ENCODE results near the gene DBX1.

Gene DBX1

DNA sequence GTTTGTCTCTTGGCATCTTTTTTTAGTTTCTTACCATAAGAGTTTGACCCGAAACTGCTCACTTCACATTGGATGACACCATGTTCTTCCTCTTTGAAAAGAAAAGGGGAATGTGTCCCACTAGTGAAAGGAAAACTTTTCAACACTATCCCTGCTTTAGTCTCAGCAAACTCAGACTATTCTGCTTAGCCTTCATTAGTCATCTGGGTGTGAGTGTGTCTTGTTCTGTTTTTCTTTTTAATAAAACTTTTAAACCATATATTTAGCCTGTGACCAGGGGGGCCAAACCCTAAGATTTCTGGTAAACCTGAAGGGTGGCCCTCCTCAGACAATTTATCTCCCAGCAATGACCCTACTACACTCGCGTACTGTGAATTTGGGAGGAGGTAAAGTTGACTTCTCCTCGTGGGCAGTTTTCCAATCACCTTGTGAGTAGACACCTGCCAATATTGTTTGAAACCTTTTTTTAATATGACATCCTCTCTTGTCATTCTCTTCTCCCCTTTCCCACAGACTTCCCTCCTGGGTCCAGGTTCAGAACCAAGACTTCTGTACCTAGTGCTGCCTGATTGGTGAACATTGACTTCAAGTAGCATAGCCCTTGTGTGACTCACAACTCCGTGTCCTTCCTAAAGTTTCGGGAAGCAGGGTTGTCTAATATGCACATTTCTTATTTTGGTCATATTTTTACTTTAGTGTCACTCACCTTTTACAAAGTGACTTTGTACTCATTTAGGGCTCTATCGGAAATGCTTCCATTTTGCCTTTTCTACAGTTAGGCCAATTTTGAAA lies 39.9 kb downstream of the DBX1 start:
- no peak for DNase-seq

DNA sequence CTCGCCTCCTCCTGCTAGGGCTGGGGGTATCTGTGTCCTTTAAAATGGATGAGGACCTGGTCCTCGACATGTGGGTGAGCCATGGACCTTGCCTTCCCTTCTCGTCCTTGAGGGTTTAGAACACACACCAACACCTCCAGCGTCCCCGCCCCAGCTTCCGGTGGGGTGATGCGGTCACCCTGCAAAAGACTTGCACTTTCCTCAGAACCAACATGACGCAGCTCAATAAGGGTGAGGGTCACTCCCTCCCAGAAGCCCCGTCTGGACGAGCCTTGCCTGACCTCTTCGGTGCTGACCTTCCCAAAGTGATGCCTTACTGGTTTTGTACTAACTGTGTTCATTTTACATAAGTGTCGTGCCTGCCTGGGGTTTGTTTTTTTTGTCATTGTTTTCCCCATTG lies 41.0 kb downstream of the DBX1 start:
- no peak for DNase-seq

- no peak for DNase-seq
These were observed 42.1 kb downstream of the DBX1 start for GRCh38 chr11:20118209-20118608.

DNA sequence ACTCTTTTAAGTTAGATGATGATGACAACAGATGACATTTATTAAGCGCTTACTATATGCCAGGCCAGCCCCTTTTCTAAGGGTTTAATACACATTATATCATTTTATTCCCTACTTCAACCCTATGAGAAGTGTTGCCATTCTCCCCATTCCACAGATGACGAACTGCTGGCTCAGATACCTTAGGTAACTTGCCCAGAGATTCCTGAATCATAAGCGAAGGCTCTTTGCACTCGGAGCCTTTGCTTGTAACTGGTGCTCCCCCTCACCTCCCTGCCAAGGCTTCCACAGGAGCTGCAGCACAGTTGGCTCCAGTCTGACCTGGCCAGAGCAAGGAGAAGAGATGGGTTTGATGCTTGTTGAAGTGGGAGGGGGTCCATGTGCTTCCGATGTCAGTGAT lies 43.0 kb downstream of the DBX1 start:
- no peak for DNase-seq

DNA sequence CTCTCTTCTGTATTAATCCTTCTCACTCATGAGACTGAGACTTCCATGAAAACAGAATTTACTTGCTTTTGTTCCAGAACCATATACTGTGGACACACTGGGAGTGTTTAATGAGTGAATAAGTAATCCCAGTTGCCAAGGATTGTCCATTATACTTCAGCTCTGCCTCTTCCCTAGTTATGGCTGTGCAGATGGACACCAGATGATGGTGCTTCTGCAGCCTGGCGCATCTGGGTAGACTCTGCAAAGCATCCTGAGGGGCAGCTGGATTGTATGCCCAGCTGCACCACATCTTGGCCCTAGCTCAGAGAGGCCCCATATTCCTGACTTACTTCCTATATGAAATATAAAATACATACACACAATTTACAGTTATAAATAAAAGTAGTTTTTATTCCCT lies 43.5 kb downstream of the DBX1 start:
- DNase-seq, result no peak

GRCh38 chr11:20114588-20114987 lies 45.7 kb downstream of the DBX1 start:
- DNase-seq, result no peak

DNA sequence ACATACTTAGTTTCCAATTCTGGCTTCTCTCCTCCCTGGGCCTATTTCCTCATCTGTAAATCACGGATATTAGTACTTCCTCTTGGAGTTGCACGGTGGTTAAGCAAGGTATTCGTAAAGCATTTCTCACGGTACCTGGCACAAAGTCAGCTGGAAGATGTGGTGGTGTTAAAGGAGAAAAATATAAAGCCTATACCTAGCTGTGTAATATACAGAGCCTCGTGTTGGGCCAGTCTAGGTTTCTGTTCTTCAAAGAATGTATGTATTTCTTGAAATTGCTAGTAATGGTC lies 47.2 kb downstream of the DBX1 start:
- no peak for DNase-seq

DNA sequence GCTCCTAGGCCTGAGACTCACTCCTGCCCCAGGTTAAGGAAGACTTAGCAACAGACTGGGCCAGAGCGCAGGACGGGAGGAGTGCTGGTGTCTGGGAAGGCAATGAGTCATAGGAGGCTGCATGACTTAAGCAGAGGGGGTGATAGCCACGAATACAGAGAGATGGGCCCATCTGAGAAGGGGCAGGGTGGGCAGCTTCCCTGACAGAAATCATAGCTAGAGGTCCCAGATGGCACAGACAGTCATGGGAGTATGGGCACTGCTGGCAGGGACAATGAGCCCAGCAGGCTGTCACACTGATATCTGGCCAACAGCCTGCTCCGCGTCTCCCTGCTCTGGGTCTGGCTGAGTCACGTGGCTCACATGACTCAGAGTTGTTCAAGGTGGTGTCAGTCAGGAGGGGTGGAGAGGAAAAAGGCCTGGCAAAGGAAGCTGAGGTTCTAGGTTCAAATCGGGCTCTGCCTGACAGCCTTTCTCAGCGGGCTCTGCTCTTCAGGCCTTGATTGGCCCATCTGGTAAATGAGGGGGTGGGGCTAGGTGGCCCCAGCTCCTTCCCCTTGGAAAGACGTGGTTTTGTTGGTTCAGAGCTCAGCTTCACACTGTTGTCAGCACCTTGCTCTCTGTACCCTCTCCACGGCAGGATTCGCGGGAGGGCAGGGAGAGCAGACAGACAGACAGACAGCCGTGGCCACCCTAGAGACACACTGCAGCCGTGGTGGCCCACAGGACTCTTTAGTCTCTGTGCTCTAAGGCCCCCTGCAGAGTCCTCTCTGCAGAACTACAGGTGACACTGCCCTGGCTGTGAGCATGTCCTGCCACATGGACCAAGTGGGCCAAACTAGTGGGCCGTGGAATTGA lies 47.8 kb downstream of the DBX1 start:
- DNase-seq, result no peak

GRCh38 chr11:20111871-20112270 lies 48.4 kb downstream of the DBX1 start:
- no peak for DNase-seq

DNA sequence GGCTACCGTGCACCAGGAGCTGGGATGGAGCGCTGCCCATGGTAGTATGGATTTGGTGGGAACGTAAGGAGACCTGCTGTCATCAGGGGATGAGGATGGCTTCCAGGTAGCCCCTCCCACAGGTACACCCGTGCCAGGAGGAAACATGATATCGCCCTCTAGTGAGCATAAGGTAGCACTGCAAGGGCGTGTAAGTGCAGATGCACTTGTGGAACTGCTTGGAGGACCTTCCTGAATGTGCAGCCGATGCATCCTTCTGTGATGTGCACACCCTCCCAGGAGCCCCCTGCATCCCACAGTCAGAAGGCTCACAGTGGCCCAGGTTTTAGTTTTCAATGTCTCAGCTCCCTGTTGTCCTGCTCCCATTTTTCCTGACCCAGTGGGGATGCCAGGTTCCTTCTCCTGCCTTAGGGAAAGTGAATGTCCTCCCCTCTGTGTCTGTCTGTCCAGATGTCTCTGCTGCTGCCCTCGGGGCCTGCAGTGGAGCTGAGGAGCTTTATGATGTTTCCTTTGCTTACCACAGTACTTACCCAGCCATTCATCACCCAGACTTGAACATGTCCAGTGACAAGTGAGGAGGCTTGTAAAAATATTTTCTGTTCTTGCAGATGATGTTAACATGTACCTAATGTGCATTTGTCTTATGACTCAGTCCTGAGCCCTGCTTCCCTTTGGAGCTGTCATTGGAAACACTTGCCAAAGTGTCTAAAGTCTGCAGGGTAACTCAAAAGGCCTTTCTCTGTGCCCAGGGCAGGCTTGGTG lies 49.2 kb downstream of the DBX1 start:
- DNase-seq, result peak; percentile 5 to 8

- DNase-seq, result no peak
These were observed 50.4 kb downstream of the DBX1 start for GRCh38 chr11:20109731-20110445.
